Measurements from ENCODE around the gene TCEAL9. TPM values are rescaled to one million over a fixed set of nuclear protein-coding genes. Genes with fewer than 3 reads are reported as not detected.

The TCEAL9 gene
- total RNA-seq, 1 donor from 2014 or later = 45.4 TPM

GRCh38 chrX:103330681-103331288, 25.5 kb upstream of the TCEAL9 start:
- no peaks in the 10 kb centered on the region for H3K9me3 ChIP-seq
- peak overlapping the region; percentile 29 for H3K4me3 ChIP-seq
- ATAC-seq = no peak
- intact Hi-C loops (cut with DNase I) = no loop called here
- no peaks in the 10 kb centered on the region for H3K27me3 ChIP-seq
- DNase-seq = no peak
- no peaks in the 10 kb centered on the region for H3K4me1 ChIP-seq
- H3K36me3 ChIP-seq = no peaks in the 10 kb centered on the region
- TF ChIP-seq CTCF (IDR thresholded peaks at IDR 0.05) = no peak
- no peak overlapping the region for H3K27ac ChIP-seq

- ATAC-seq (no peak), DNase-seq (no peak)
- Histone ChIP-seq H3K27me3 (no peaks in the 10 kb centered on the region), H3K36me3 (no peaks in the 10 kb centered on the region), H3K4me3 (no peak overlapping the region), H3K9me3 (no peaks in the 10 kb centered on the region), H3K27ac (no peak overlapping the region), H3K4me1 (no peaks in the 10 kb centered on the region)
- intact Hi-C loops (cut with DNase I) = no loop called here
- no peak for TF ChIP-seq CTCF (IDR thresholded peaks at IDR 0.05)
Measured at GRCh38 chrX:103338663-103339062, 17.6 kb upstream of the TCEAL9 start.

GRCh38 chrX:103343105-103343504, 13.2 kb upstream of the TCEAL9 start:
- intact Hi-C loops (cut with DNase I) = loop anchor here (10.0 kb wide), 1 partner anchor 122 kb away; no protein-coding TSS in a partner anchor
- DNase-seq = no peak
- no peaks in the 10 kb centered on the region for H3K4me1 ChIP-seq
- H3K36me3 ChIP-seq = no peaks in the 10 kb centered on the region
- TF ChIP-seq CTCF (IDR thresholded peaks at IDR 0.05) = peak; percentile 70
- H3K4me3 ChIP-seq = no peak overlapping the region
- H3K9me3 ChIP-seq = no peaks in the 10 kb centered on the region
- H3K27me3 ChIP-seq = no peaks in the 10 kb centered on the region
- H3K27ac ChIP-seq = no peak overlapping the region
- ATAC-seq = peak; percentile 67

GRCh38 chrX:103344606-103345005, 11.7 kb upstream of the TCEAL9 start:
- DNase-seq (no peak), ATAC-seq (no peak)
- Histone ChIP-seq H3K36me3 (no peaks in the 10 kb centered on the region), H3K4me1 (no peaks in the 10 kb centered on the region), H3K4me3 (no peak overlapping the region), H3K27me3 (no peaks in the 10 kb centered on the region), H3K9me3 (no peaks in the 10 kb centered on the region), H3K27ac (no peak overlapping the region)
- intact Hi-C loops (cut with DNase I) = loop anchor here (10.0 kb wide), 1 partner anchor 120 kb away; no protein-coding TSS in a partner anchor
- no peak for TF ChIP-seq CTCF (IDR thresholded peaks at IDR 0.05)

GRCh38 chrX:103347682-103348397, 8.5 kb upstream of the TCEAL9 start:
- no peaks in the 10 kb centered on the region for H3K36me3 ChIP-seq
- no peaks in the 10 kb centered on the region for H3K4me1 ChIP-seq
- H3K27ac ChIP-seq = no peak overlapping the region
- intact Hi-C loops (cut with DNase I) = loop anchor here (10.0 kb wide), 1 partner anchor 117 kb away; no protein-coding TSS in a partner anchor
- ATAC-seq = no peak
- no peaks in the 10 kb centered on the region for H3K9me3 ChIP-seq
- H3K27me3 ChIP-seq = no peaks in the 10 kb centered on the region
- no peak for TF ChIP-seq CTCF (IDR thresholded peaks at IDR 0.05)
- DNase-seq = no peak
- no peak overlapping the region for H3K4me3 ChIP-seq

Data from upper lobe of right lung (tissue), 1 donor.